CD4-positive, alpha-beta memory T cell (primary cell): ENCODE results near the gene AXIN2. TPM values are rescaled to one million over a fixed set of nuclear protein-coding genes. Genes with fewer than 3 reads are reported as not detected.

Source experiments
- CTCF ChIA-PET: fragments of 350-600 bp; sonication (Branson Sonifier 250); formaldehyde crosslinking; loops from one replicate; lab custom pipeline; 2021; ENCODE audit warnings: inconsistent platforms; ENCODE audit not compliant: partially characterized antibody; lab: Charles Lee
- POLR2A ChIA-PET: fragments of 350-600 bp; sonication (Branson Sonifier 250); formaldehyde crosslinking; loops from one replicate; lab custom pipeline; 2021; ENCODE audit not compliant: partially characterized antibody; lab: Charles Lee
- DNase-seq, 5 donors: peaks; one replicate each; pipeline versions ENCODE4 v3.0.0 to v3.0.0-alpha.2; 2020 to 2022; ENCODE audit warnings: mixed read lengths in 1 of 5
- H3K27ac ChIP-seq: one replicate; pipeline ENCODE4 v1.7.0; 2013; ENCODE audit warnings: low read depth, low read length
- H3K27me3 ChIP-seq: 2 replicates; pipeline ENCODE4 v1.7.0; 2013; ENCODE audit warnings: mild to moderate bottlenecking, low read length, moderate library complexity; ENCODE audit not compliant: insufficient read depth
- H3K36me3 ChIP-seq: 2 replicates; pipeline ENCODE4 v1.7.0; 2013; ENCODE audit warnings: mild to moderate bottlenecking, low read length, moderate library complexity; ENCODE audit not compliant: insufficient read depth
- H3K4me1 ChIP-seq: 2 replicates; pipeline ENCODE4 v1.7.0; 2013; ENCODE audit warnings: mild to moderate bottlenecking, low read length, moderate library complexity; ENCODE audit not compliant: insufficient read depth
- H3K4me3 ChIP-seq, 2 donors: one replicate each; pipeline ENCODE4 v1.7.0; 2013; ENCODE audit warnings: low read length in 2 of 2, mild to moderate bottlenecking in 1 of 2
- H3K9me3 ChIP-seq, 2 donors: one replicate each; pipeline ENCODE4 v1.7.0; 2013; ENCODE audit warnings: low read length in 2 of 2, control low read depth in 1 of 2; ENCODE audit not compliant: control insufficient read depth in 1 of 2
- H3K27ac Mint-ChIP-seq, 7 donors: one replicate each; pipeline ENCODE4 v1.8.0; 2020 to 2021; ENCODE audit warnings: mixed read lengths in 7 of 7, mild to moderate bottlenecking in 6 of 7, inconsistent platforms in 3 of 7, moderate library complexity in 3 of 7
- H3K27me3 Mint-ChIP-seq, 2 donors: one replicate each; pipeline ENCODE4 v1.8.0; 2020 to 2021; ENCODE audit warnings: mixed read lengths in 2 of 2
- H3K36me3 Mint-ChIP-seq, 2 donors: one replicate each; pipeline ENCODE4 v1.8.0; 2020 to 2021; ENCODE audit warnings: mixed read lengths in 2 of 2, inconsistent platforms in 1 of 2, mild to moderate bottlenecking in 1 of 2
- H3K4me1 Mint-ChIP-seq, 4 donors: one replicate each; pipeline ENCODE4 v1.8.0; 2020 to 2021; ENCODE audit warnings: mixed read lengths in 4 of 4, mild to moderate bottlenecking in 1 of 4
- H3K4me3 Mint-ChIP-seq, 8 donors: one replicate each; pipeline ENCODE4 v1.8.0; 2020 to 2021; ENCODE audit warnings: mixed read lengths in 8 of 8, mild to moderate bottlenecking in 7 of 8, moderate library complexity in 6 of 8, inconsistent platforms in 3 of 8
- H3K9me3 Mint-ChIP-seq, 8 donors: one replicate each; pipeline ENCODE4 v1.8.0; 2020 to 2021; ENCODE audit warnings: mixed read lengths in 8 of 8, mild to moderate bottlenecking in 5 of 8, inconsistent platforms in 3 of 8, moderate library complexity in 1 of 8
- intact Hi-C: fragments of 100-400 bp; cut with micrococcal nuclease; formaldehyde crosslinking; loops from one replicate; pipeline ENCODE4 v1.15.1; 2023
- polyA plus RNA-seq, 2 donors: library from polyadenylated mRNA; unstranded; fragments of 300-500 nt; fragmentation: Illumina TruSeq; gene quantifications; one replicate each; pipeline ENCODE4 v1.2.3, GENCODE V29; 2021
- total RNA-seq, 2 experiments: library from RNA; stranded (reverse); gene quantifications; one replicate each; pipeline ENCODE4 v1.2.3, GENCODE V29; 2021

AXIN2 gene
- total and polyA plus RNA-seq, 4 experiments from 2014 or later, result 3.4 to 30.3 (median 20.9) TPM

DNA sequence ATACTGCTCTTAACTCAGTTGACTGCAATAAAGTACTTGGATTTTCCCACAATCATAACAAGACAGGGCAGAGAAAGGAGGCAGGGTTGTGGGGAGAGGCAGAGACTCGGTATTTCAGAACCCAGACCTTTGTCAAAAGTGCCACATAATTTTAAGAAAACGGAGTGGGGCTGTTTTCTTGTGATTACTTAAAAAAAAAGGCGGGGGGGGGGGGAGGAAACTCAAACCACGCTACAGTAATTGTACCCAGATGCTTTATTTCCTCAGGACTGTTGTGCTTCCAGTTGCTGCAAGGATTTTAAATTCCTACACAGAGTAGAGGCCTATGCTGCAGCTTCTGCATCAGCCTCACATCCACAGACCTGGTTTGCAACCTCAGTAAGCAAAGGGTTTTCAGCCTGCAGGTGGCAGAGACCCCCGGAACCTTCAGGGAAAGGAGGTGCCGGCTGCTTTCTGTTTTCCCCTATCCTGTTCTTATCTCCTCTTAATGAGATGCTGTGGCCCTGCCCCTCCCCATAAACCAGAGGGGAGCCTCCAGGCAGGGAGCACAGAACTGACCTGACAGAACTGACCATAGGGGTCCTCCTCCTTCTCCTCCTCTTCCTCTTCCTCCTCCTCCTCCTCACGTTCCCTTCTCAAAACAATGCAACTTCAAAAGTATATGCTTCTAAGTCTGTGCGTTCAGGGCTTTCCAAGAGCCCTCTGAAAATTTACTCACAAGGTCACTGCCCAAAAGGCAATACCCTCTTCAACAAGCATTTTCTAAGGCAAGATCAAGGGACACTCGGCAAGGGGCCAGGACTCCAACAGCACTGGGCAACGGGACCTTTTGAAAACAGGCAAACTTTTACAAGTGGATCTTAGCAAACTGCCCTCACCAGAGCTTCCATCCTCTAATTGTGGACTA is 7.5 kb downstream of the AXIN2 start:
- H3K9me3 Mint-ChIP-seq, result no peaks in the 10 kb centered on the region
- CTCF ChIA-PET, result interaction anchor here (1.5 to 4.0 kb wide), 2 partner anchors 11 to 259 kb away, joined by 4 to 32 read pairs; no protein-coding TSS in a partner anchor

DNA sequence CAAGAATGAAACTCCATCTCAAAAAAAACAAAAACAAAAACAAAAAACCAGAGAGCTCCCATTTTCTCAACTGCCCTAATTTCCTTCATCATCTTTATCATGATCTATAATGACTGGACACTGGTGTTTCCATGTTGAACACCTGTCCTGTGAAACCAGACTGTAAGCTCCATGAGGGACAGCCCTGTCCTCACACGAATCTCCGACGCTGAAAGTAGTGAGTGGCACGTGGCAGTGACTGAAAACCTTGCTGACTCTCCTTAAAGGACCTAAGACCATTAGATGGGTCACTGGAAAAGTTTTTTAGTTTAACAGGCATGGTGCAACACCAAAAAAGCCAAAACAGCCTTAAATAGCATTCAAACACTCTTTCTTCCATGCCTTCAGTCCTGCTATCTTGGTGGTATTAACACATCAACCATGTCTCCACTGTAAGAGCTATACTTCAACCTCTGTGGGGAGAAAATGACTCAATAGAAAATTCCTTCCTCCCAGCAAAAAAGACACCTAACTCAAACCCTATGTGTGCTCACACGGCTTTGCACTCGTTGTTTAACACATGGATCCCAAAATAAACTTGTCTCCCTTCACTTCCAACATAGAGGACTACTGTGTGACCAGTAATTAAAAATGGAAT is 8.3 kb downstream of the AXIN2 start:
- peak overlapping the region in 6 of 8 donors; percentile 3 to 77 (median 64) for H3K4me3 Mint-ChIP-seq

More for the DNA sequence above, 7.5 kb downstream of the AXIN2 start:
- no peaks in the 10 kb centered on the region for H3K27me3 Mint-ChIP-seq
- Histone ChIP-seq H3K4me3 (peak overlapping the region in 1 of 2 donors; percentile 4), H3K27ac (no peak overlapping the region), H3K4me1 (peaks cover 47% of the 10 kb centered on the region), H3K9me3 (no peaks in the 10 kb centered on the region), H3K36me3 (peaks cover 9% of the 10 kb centered on the region), H3K27me3 (no peaks in the 10 kb centered on the region)
- POLR2A ChIA-PET, result no interaction called here
- peak overlapping the region; percentile 49 to 88 (median 73) for H3K27ac Mint-ChIP-seq
- H3K36me3 Mint-ChIP-seq, result peaks cover 24 to 29% of the 10 kb centered on the region in 2 donors
- peaks cover 36 to 48% (median 41%) of the 10 kb centered on the region in 4 donors for H3K4me1 Mint-ChIP-seq
- no peak for DNase-seq
- peak overlapping the region in 6 of 8 donors; percentile 53 to 78 (median 76) for H3K4me3 Mint-ChIP-seq
- intact Hi-C loops, result no loop called here

DNA sequence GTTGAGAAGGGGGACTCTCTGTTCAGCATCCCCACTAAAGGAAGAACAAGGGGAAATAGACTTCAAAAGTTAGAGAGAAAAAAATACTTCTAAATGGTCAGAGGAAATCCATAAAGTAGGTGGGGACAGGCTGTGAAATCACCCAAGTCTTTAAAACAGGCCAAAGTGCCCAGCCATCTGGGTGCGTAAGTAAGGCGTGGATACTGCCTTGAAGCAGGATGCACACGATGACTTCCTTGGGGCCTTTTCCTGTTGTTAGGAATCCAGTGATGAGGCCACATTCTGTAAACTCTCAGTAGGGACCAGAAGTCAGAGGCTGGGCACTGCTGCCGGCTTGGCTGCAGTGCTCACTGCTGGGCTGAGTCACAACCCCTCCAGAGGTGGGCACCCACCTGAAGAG is 9.2 kb downstream of the AXIN2 start:
- H3K9me3 Mint-ChIP-seq, result no peaks in the 10 kb centered on the region
- POLR2A ChIA-PET, result no interaction called here
- CTCF ChIA-PET, result no interaction called here
- H3K4me3 Mint-ChIP-seq, result peak overlapping the region in 3 of 8 donors; percentile 26 to 61 (median 57)
- H3K36me3 ChIP-seq, result peaks cover 21% of the 10 kb centered on the region
- H3K9me3 ChIP-seq, result no peaks in the 10 kb centered on the region
- intact Hi-C loops, result no loop called here
- H3K36me3 Mint-ChIP-seq, result peaks cover 39 to 46% of the 10 kb centered on the region in 2 donors
- H3K27ac ChIP-seq, result no peak overlapping the region
- no peaks in the 10 kb centered on the region for H3K27me3 Mint-ChIP-seq
- H3K4me1 ChIP-seq, result peaks cover 46% of the 10 kb centered on the region
- peaks cover 48 to 65% (median 53%) of the 10 kb centered on the region in 4 donors for H3K4me1 Mint-ChIP-seq
- H3K27ac Mint-ChIP-seq, result peak overlapping the region in 4 of 7 donors; percentile 24 to 78 (median 40)
- H3K27me3 ChIP-seq, result no peaks in the 10 kb centered on the region
- no peak for DNase-seq
- no peak overlapping the region for H3K4me3 ChIP-seq

More for the DNA sequence above, 8.3 kb downstream of the AXIN2 start:
- Mint-ChIP-seq H3K27me3 (no peaks in the 10 kb centered on the region), H3K36me3 (peaks cover 30 to 36% of the 10 kb centered on the region in 2 donors), H3K27ac (peak overlapping the region; percentile 6 to 88 (median 39)), H3K9me3 (no peaks in the 10 kb centered on the region), H3K4me1 (peaks cover 42 to 56% (median 45%) of the 10 kb centered on the region in 4 donors)
- CTCF ChIA-PET, result interaction anchor here (1.5 kb wide), 1 partner anchor 10 kb away, joined by 4 read pairs; no protein-coding TSS in a partner anchor
- Histone ChIP-seq H3K4me1 (peaks cover 46% of the 10 kb centered on the region), H3K27me3 (no peaks in the 10 kb centered on the region), H3K27ac (no peak overlapping the region), H3K4me3 (no peak overlapping the region), H3K36me3 (peaks cover 16% of the 10 kb centered on the region), H3K9me3 (no peaks in the 10 kb centered on the region)
- intact Hi-C loops, result no loop called here
- DNase-seq, result no peak
- POLR2A ChIA-PET, result no interaction called here

DNA sequence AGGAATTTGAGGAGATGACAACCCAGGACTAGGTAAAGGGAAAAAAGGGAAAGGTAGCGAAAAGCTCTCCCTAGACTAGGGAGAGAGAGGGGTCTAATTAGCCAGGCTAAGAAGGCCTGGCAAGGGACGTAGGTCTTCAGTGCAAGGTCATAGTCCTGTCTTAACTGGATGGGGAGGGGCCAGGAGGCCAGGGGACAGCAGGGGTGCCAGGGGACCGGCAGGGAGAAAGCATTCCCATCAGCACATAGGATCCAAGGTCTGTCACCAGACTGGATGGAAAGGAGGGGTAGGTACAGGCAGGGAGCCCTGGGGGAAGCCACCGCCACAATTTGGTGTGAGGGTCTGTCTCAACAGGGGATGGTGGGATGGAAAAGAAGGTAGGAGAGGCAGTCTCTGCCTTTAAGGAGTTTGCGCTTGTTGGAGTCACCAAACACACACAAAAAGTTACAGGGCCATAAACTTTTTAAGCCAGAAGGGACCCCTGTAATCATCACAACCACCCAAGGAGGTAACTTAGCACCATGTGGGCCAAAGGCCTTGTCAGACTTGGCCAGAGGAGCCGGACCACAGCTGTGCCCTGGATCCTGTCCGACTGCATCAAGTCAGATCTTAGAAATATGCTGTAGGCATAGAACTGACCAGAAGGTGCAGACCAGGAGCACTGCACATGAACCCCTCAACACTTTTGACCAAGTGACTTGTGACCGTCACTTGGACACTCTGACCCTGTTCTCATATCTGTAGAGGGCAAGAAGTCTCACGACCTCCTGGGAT is 10.0 kb downstream of the AXIN2 start:
- peaks cover 46% of the 10 kb centered on the region for H3K4me1 ChIP-seq
- H3K9me3 ChIP-seq, result no peaks in the 10 kb centered on the region
- H3K36me3 ChIP-seq, result peaks cover 24% of the 10 kb centered on the region
- Mint-ChIP-seq H3K4me3 (peak overlapping the region; percentile 2 to 67 (median 56)), H3K9me3 (no peaks in the 10 kb centered on the region), H3K36me3 (peaks cover 42 to 53% of the 10 kb centered on the region in 2 donors), H3K4me1 (peaks cover 49 to 73% (median 59%) of the 10 kb centered on the region in 4 donors), H3K27me3 (no peaks in the 10 kb centered on the region), H3K27ac (peak overlapping the region in 6 of 7 donors; percentile 10 to 78 (median 54))
- H3K27me3 ChIP-seq, result no peaks in the 10 kb centered on the region
- H3K4me3 ChIP-seq, result no peak overlapping the region
- DNase-seq, result no peak
- POLR2A ChIA-PET, result no interaction called here
- intact Hi-C loops, result no loop called here
- CTCF ChIA-PET, result no interaction called here
- no peak overlapping the region for H3K27ac ChIP-seq

DNA sequence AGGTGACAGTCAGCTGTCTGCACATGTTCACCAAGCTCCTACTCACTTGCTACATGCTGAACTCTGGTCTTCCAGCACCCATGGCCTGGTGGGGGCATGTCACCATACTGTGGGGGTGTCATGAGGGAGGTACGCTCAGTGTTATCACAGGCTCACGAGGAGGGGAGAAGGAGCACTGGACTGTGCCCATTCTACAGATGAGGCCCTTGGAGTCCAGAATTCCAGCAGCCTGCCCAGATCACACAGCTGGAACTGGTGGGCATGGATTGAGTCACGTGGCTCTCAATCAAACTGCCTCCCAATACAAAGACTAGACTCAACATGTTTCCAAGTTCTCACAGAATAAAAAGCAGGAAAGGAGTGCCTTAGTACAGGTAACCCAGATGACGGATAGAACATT is 10.7 kb downstream of the AXIN2 start:
- Mint-ChIP-seq H3K9me3 (no peaks in the 10 kb centered on the region), H3K27me3 (no peaks in the 10 kb centered on the region), H3K4me1 (peaks cover 48 to 78% (median 61%) of the 10 kb centered on the region in 4 donors), H3K36me3 (peaks cover 46 to 57% of the 10 kb centered on the region in 2 donors), H3K4me3 (peak overlapping the region in 6 of 8 donors; percentile 2 to 67 (median 43)), H3K27ac (peak overlapping the region in 2 of 7 donors; percentile 33 to 65)
- peaks cover 47% of the 10 kb centered on the region for H3K4me1 ChIP-seq
- H3K27me3 ChIP-seq, result no peaks in the 10 kb centered on the region
- H3K36me3 ChIP-seq, result peaks cover 29% of the 10 kb centered on the region
- CTCF ChIA-PET, result interaction anchor here (0.9 kb wide), 1 partner anchor 8 kb away, joined by 3 read pairs; no protein-coding TSS in a partner anchor
- no peak for DNase-seq
- no peaks in the 10 kb centered on the region for H3K9me3 ChIP-seq
- POLR2A ChIA-PET, result interaction anchor here (1.8 kb wide), 1 partner anchor 8 kb away, joined by 5 read pairs; no protein-coding TSS in a partner anchor
- intact Hi-C loops, result no loop called here
- H3K27ac ChIP-seq, result no peak overlapping the region
- no peak overlapping the region for H3K4me3 ChIP-seq

DNA sequence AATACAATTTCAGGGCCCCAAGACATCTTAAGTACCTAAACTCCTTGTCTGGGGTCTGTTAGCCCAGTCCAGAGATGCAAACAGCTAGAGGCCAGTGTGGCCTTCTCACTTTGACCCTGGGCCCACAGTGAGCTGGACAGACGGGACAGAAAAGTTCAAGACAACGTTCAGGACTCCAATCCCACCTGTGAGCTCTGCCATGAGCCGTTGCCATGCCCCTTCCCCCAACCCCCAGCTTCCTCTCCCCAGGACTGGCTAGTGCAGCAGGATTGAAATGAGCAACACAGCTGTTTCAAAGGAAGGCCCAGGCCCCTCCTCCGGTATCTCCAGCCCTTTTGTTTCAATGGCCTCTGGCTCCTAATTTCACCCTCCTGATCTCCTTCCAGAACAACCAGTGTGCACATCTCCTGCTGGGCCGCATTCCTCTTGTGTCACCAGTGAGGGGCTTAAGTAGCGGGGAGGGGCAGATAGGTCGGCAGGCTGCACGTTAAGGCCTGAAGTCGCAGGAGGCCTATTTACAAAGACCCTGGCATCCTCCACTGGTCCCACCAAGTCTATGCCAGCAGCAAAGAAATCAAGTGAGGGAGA is 11.3 kb downstream of the AXIN2 start:
- Mint-ChIP-seq H3K36me3 (peaks cover 47 to 57% of the 10 kb centered on the region in 2 donors), H3K27ac (peak overlapping the region in 2 of 7 donors; percentile 33 to 65), H3K9me3 (no peaks in the 10 kb centered on the region), H3K4me1 (peaks cover 48 to 79% (median 61%) of the 10 kb centered on the region in 4 donors), H3K27me3 (no peaks in the 10 kb centered on the region), H3K4me3 (peak overlapping the region in 3 of 8 donors; percentile 39 to 54 (median 45))
- Histone ChIP-seq H3K4me1 (peaks cover 47% of the 10 kb centered on the region), H3K27me3 (no peaks in the 10 kb centered on the region), H3K36me3 (peaks cover 29% of the 10 kb centered on the region), H3K27ac (no peak overlapping the region), H3K4me3 (no peak overlapping the region), H3K9me3 (no peaks in the 10 kb centered on the region)
- POLR2A ChIA-PET, result interaction anchor here (1.8 kb wide), 1 partner anchor 8 kb away, joined by 5 read pairs; no protein-coding TSS in a partner anchor
- no peak for DNase-seq
- intact Hi-C loops, result no loop called here
- CTCF ChIA-PET, result interaction anchor here (0.9 kb wide), 1 partner anchor 9 kb away, joined by 3 read pairs; no protein-coding TSS in a partner anchor
